Measurements from ENCODE around the gene ANKRD24.

Gene ANKRD24

GRCh38 chr19:4199699-4200293 lies 17.3 kb downstream of the ANKRD24 start:
- ChIA-PET CTCF (interaction anchor here (1.2 to 7.5 kb wide), 7 partner anchors 9 to 214 kb away, joined by 3 to 61 read pairs (median 23); partner anchors contain the start of gene EEF2), POLR2A (no interaction called here)
- no peak for DNase-seq (ENCODE audit: low read depth, low spot score)
- no peak overlapping the region for H3K4me3 ChIP-seq (ENCODE audit: low read depth, low read length)
- TF ChIP-seq, protein P1, sequence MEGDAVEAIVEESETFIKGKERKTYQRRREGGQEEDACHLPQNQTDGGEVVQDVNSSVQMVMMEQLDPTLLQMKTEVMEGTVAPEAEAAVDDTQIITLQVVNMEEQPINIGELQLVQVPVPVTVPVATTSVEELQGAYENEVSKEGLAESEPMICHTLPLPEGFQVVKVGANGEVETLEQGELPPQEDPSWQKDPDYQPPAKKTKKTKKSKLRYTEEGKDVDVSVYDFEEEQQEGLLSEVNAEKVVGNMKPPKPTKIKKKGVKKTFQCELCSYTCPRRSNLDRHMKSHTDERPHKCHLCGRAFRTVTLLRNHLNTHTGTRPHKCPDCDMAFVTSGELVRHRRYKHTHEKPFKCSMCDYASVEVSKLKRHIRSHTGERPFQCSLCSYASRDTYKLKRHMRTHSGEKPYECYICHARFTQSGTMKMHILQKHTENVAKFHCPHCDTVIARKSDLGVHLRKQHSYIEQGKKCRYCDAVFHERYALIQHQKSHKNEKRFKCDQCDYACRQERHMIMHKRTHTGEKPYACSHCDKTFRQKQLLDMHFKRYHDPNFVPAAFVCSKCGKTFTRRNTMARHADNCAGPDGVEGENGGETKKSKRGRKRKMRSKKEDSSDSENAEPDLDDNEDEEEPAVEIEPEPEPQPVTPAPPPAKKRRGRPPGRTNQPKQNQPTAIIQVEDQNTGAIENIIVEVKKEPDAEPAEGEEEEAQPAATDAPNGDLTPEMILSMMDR (IDR thresholded peaks at IDR 0.05; ENCODE audit: insufficient read depth, low read length, missing control alignments), result no peak

DNA sequence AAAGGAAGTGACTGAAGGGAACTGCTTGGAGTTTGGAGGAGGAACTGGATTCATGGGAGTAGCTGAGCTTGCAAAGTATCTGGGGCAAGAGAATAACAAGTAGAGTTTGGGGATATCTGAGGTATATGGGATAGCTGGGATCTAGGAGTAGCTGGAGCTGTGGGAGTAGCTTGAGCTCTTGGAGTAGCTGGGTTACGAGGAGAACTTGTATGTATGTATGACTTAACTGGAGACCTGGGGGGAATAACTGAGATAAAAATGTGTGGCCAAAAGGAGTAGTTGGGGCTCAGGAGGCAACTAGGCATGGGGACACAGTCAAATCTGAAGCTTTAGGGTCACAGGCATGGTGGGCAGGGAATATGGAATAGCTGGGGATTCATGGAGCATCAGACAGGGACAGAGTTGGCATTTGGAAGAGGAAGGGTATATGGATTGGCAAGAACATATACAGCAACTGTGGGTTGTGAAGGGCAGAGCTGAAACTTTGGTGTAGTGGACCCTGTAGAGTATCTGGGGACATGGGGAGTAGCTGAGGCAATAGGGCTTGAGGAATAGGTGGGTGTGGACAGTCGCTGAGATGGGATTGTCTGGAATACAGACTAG lies 18.6 kb downstream of the ANKRD24 start:
- ChIA-PET CTCF (interaction anchor here (1.2 to 7.5 kb wide), 12 partner anchors 8 to 215 kb away, joined by 3 to 61 read pairs (median 7); partner anchors contain the start of genes EBI3 and EEF2), POLR2A (interaction anchor here (0.6 to 1.5 kb wide), 2 partner anchors 46 to 216 kb away, joined by 3 to 9 read pairs; partner anchors contain the start of genes EEF2 and YJU2)
- H3K4me3 ChIP-seq (ENCODE audit: low read depth, low read length), result no peak overlapping the region
- no peak for DNase-seq (ENCODE audit: low read depth, low spot score)
- TF ChIP-seq, protein P1 (IDR thresholded peaks at IDR 0.05; ENCODE audit: insufficient read depth, low read length, missing control alignments), result no peak

DNA sequence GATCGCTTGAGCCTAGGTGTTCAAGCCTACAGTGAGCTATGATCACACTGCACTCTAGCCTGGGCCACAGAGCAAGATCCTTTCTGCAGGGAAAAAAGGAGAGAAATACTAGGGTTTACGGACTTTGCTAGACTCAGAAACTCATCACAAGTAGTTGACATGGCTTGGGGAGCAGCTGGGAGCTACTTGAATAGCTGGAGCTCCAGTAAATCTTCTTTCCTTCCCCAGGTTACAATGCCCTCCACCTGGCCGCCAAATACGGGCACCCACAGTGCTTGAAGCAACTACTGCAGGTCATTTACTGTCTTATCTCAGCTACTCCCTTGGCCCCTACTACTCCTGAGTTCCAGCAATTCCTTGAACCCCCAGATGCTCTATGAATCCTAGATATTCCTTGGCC lies 19.3 kb downstream of the ANKRD24 start:
- no peak for DNase-seq (ENCODE audit: low read depth, low spot score)
- ChIA-PET POLR2A (interaction anchor here (0.6 to 1.5 kb wide), 2 partner anchors 46 to 217 kb away, joined by 3 to 9 read pairs; partner anchors contain the start of genes EEF2 and YJU2), CTCF (interaction anchor here (1.3 to 7.5 kb wide), 10 partner anchors 9 to 216 kb away, joined by 4 to 61 read pairs (median 15); partner anchors contain the start of genes EBI3, EEF2 and YJU2)
- no peak overlapping the region for H3K4me3 ChIP-seq (ENCODE audit: low read depth, low read length)
- TF ChIP-seq, protein P1 (IDR thresholded peaks at IDR 0.05; ENCODE audit: insufficient read depth, low read length, missing control alignments), result no peak

DNA sequence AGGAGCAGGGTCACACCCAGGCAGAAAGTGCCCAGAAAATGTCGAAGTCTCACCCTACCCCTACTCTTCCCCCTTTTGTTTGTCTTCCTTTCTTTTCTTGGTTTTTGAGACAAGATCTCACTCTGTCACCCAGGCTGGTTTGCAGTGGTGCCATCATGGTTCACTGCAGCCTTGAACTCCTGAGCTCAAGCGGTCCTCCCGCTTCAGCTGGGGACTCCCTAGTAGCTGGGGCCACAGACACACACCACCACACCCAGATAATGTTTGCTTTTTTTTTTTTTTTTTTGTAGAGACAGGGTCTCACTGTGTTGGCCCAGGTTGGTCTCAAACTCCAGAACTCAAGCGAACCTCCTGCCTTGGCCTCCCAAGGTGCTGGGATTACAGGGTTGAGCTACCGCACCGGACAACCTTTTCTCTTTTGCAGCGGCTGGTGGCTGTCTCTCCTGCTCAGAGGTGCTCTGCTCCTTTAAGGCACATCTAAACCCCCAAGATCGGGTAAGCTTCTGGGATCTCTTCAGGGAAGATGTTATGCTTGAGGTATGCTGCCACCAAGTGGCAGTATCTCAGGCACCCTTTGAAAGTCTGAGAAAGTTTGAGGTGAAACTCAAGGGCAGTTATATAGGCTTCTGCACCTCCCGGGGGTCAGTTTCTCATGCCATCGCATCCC lies 24.5 kb downstream of the ANKRD24 start:
- ChIA-PET CTCF (interaction anchor here (0.7 to 3.6 kb wide), 21 partner anchors 10 to 902 kb away, joined by 3 to 25 read pairs (median 4); partner anchors contain the start of genes EBI3, EEF2 and PIAS4), POLR2A (no interaction called here)
- no peak overlapping the region for H3K4me3 ChIP-seq (ENCODE audit: low read depth, low read length)
- TF ChIP-seq, protein P1 (IDR thresholded peaks at IDR 0.05; ENCODE audit: insufficient read depth, low read length, missing control alignments), result no peak
- DNase-seq (ENCODE audit: low read depth, low spot score), result no peak

DNA sequence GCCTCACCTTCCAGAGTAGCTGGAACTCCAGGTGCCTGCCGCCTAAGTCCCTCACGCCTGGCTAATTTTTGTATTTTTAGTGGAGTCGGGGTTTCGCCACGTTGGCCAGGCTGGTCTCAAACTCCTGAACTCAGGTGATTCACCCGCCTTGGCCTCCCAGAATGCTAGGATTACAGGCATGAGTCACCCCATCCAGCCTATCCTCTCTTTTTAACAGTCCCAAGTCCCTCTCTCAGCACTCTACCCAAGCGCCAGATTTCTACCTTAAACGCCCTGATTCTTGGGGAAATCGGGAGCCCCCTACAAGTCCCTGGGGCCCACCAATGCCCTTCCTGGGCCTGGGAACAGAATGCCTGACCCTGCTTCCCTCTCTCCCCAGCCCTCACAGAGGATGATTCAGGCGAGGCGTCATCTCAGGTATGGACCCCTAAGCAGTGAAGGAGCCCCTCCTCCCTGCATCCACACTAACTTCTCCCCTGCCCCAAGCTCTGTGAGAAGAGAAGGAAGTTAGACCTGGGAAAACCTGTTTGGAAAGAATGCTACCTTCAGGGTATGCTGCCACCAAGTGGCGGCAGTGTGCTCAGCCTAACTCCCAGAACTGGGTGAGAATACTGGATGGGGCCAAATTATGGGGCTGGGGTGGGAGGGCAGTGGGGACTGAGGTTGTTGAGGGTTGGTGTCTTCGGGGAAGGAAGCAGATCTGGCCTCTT lies 26.1 kb downstream of the ANKRD24 start:
- no peak overlapping the region for H3K4me3 ChIP-seq (ENCODE audit: low read depth, low read length)
- DNase-seq (ENCODE audit: low read depth, low spot score), result no peak
- POLR2A ChIA-PET, result no interaction called here
- TF ChIP-seq, protein P1 (IDR thresholded peaks at IDR 0.05; ENCODE audit: insufficient read depth, low read length, missing control alignments), result peak; percentile 64
- CTCF ChIA-PET, result interaction anchor here (0.8 to 3.6 kb wide), 15 partner anchors 8 to 223 kb away, joined by 3 to 25 read pairs (median 4); partner anchors contain the start of genes EBI3 and EEF2
